ENCODE results near the gene HYKK.

Gene HYKK

DNA sequence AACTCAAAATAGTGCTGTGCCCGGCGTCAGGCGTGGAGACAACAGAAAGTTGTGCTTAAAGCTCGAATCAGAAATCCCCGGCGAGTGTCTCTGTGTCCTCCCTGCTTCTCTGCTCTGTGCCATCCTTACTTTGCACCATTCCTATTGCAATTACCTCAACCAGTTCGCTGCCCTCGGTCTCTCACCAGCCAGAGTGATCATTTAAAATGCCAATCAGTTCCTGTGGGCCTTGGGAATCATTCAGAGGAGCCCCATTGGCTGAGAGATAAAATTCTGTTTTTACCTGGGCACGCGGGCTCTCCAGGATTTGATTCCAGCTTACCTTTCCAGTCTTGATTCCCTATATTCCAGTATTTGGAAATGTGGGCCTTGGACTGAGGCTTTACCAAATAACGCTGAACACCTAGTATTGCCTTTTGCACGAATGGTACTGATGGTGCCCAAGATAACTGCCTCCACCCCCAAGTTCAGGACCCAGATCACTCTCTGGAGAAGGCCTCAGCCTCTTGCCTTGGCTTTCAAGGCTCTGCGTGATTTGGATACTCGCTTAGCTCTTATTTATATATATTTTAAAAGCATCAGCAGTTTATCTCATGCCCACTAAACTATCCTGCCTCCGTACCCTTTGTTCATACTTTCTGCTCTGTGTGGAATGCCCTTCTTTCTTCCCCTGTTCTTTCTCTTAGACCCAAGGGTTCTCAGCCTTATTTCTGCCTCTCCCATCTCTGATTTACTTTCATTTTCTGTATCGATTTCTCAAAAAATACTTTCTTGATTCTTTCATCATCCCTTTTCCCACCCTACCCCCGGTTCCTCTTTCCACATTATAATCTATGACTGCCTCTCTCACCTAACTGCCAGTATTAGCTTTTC, 33.7 kb downstream of the HYKK start:
- H3K4me3 ChIP-seq (ENCODE audit: low read depth in 1 of 2, low read length in 1 of 2) = peak overlapping the region; percentile 86 to 91
- H3K27ac ChIP-seq = peak overlapping the region; percentile 91
- TF ChIP-seq CTCF (IDR thresholded peaks at IDR 0.05) = no peak
- peaks cover 14 to 24% of the 10 kb centered on the region in 2 experiments for H3K4me1 ChIP-seq (ENCODE audit: control insufficient read depth in 1 of 2, insufficient read depth in 1 of 2, low read depth in 1 of 2, low read length in 1 of 2)
- H3K27me3 ChIP-seq = no peaks in the 10 kb centered on the region
- H3K9me3 ChIP-seq = no peaks in the 10 kb centered on the region
- H3K36me3 ChIP-seq = peaks cover 35% of the 10 kb centered on the region

GRCh38 chr15:78541744-78542034, 34.3 kb downstream of the HYKK start:
- TF ChIP-seq CTCF (IDR thresholded peaks at IDR 0.05) = no peak
- no peaks in the 10 kb centered on the region for H3K27me3 ChIP-seq
- peak overlapping the region; percentile 91 for H3K27ac ChIP-seq

GRCh38 chr15:78542647-78543046, 35.3 kb downstream of the HYKK start:
- no peak for TF ChIP-seq CTCF (IDR thresholded peaks at IDR 0.05)
- H3K27ac ChIP-seq = no peak overlapping the region
- H3K9me3 ChIP-seq = no peaks in the 10 kb centered on the region
- H3K36me3 ChIP-seq = peaks cover 51% of the 10 kb centered on the region
- no peak overlapping the region for H3K4me3 ChIP-seq (ENCODE audit: low read depth in 1 of 2, low read length in 1 of 2)
- H3K27me3 ChIP-seq = no peaks in the 10 kb centered on the region
- peaks cover 14 to 24% of the 10 kb centered on the region in 2 experiments for H3K4me1 ChIP-seq (ENCODE audit: control insufficient read depth in 1 of 2, insufficient read depth in 1 of 2, low read depth in 1 of 2, low read length in 1 of 2)

More at GRCh38 chr15:78541744-78542034, 34.3 kb downstream of the HYKK start:
- no peaks in the 10 kb centered on the region for H3K9me3 ChIP-seq
- H3K4me3 ChIP-seq (ENCODE audit: low read depth in 1 of 2, low read length in 1 of 2) = peak overlapping the region; percentile 86 to 91
- H3K4me1 ChIP-seq (ENCODE audit: control insufficient read depth in 1 of 2, insufficient read depth in 1 of 2, low read depth in 1 of 2, low read length in 1 of 2) = peaks cover 14 to 24% of the 10 kb centered on the region in 2 experiments
- peaks cover 41% of the 10 kb centered on the region for H3K36me3 ChIP-seq

- Histone ChIP-seq H3K9me3 (no peaks in the 10 kb centered on the region), H3K27ac (no peak overlapping the region), H3K4me1 (ENCODE audit: control insufficient read depth in 1 of 2, insufficient read depth in 1 of 2, low read depth in 1 of 2, low read length in 1 of 2) (no peaks in the 10 kb centered on the region), H3K4me3 (ENCODE audit: low read depth in 1 of 2, low read length in 1 of 2) (no peak overlapping the region), H3K36me3 (peaks cover 62% of the 10 kb centered on the region), H3K27me3 (peaks cover 26% of the 10 kb centered on the region)
- TF ChIP-seq CTCF (IDR thresholded peaks at IDR 0.05) = no peak
Measured at GRCh38 chr15:78550194-78550593, 42.8 kb downstream of the HYKK start.

DNA sequence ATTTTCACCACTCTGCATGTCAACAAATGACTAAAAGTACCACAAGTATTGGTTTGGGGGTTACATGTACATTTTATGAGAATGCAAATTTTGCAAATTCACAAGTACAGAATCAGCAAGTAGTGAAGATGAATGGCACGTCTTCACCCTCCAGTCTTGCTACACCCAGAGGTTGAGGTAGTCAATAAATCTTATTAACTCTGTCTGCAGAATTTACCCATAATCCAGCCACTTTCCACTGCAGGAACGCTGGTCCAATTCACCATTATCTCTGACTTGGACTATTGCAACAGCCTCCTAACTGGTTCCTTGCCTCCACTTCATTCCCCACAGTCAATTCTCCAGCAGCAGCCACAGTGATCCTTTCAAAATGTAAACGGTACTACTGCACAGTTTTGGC, 43.4 kb downstream of the HYKK start:
- H3K4me1 ChIP-seq (ENCODE audit: control insufficient read depth in 1 of 2, insufficient read depth in 1 of 2, low read depth in 1 of 2, low read length in 1 of 2) = no peaks in the 10 kb centered on the region
- no peaks in the 10 kb centered on the region for H3K9me3 ChIP-seq
- H3K27me3 ChIP-seq = peaks cover 26% of the 10 kb centered on the region
- TF ChIP-seq CTCF (IDR thresholded peaks at IDR 0.05) = no peak
- peaks cover 56% of the 10 kb centered on the region for H3K36me3 ChIP-seq
- H3K4me3 ChIP-seq (ENCODE audit: low read depth in 1 of 2, low read length in 1 of 2) = no peak overlapping the region
- H3K27ac ChIP-seq = no peak overlapping the region

All from neutrophil (primary cell).